ENCODE data around the gene GNB2. TPM values are rescaled to one million over a fixed set of nuclear protein-coding genes. Genes with fewer than 3 reads are reported as not detected.

GNB2 gene
- total and polyA plus RNA-seq, 2 of the 8 experiments (the other 6 are each of a cell fraction or from before 2014, with no cell fraction given): 157 to 260 TPM

DNA sequence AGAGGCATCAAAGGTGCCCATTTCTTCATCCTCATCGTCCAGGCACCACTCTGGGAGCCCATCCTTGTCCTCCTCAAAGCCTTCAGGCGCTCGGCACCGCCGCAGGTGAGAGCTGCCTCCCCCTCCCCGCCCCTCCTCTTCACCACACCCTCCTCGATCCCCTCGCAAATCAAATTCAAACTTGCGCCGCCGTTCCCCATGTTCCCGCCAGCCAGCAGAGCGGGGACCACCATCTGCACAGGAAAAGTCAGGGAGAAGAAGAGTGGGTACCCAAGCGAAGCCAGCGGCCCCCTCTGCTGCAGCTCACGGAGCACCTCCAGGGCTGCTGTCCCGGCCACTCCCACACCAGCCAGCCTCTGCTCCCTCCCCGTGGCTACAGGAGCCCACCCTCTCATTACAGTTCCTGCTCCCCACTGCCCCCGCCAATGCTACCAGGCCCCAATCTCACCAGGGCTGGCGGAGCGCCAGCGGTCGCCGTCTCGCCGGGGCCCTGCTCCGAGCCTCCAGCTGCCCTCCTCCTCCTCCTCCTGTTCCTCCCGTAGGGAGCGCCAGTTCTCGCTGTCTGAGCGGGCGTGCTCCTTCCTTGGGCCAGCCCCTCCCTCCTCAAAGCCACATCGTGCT, 12.8 kb downstream of the GNB2 start:
- Histone ChIP-seq H3K23ac (ENCODE audit: insufficient read length) (no peak overlapping the region), H2AK5ac (ENCODE audit: low read depth, low read length) (no peak overlapping the region), H3K27me3 (replicated peaks in 1 of 4; ENCODE audit: control insufficient read depth in 3 of 4, extremely low read depth in 1 of 4, insufficient read depth in 3 of 4, low read length in 3 of 4) (no peaks in the 10 kb centered on the region), H3K18ac (ENCODE audit: extremely low read depth, low read length) (no peak overlapping the region), H3K9ac (replicated peaks in 1 of 4; ENCODE audit: extremely low read depth in 1 of 4, low read depth in 3 of 4, low read length in 3 of 4) (no peak overlapping the region), H3K4me3 (ENCODE audit: extremely low read depth in 1 of 4, insufficient read depth in 2 of 4, low read depth in 3 of 4, low read length in 4 of 4) (no peak overlapping the region), H3K27ac (ENCODE audit: low read depth, low read length) (no peak overlapping the region), H3K79me2 (ENCODE audit: control insufficient read depth in 1 of 2, insufficient read depth in 2 of 2, low read length in 2 of 2) (peaks cover 11 to 41% of the 10 kb centered on the region in 2 experiments), H2BK15ac (ENCODE audit: low read length) (no peak overlapping the region), H3K14ac (ENCODE audit: insufficient read length) (no peak overlapping the region), H3K4me1 (replicated peaks in 1 of 4; ENCODE audit: control insufficient read depth in 3 of 4, insufficient read depth in 4 of 4, low read length in 3 of 4) (peaks cover 0 to 6% (median 2%) of the 10 kb centered on the region in 4 experiments; a peak in 6 of 7 replicates), H2BK12ac (ENCODE audit: low read depth, low read length) (no peak overlapping the region), H2AFZ (ENCODE audit: low read length) (no peak overlapping the region), H4K91ac (replicated peaks; ENCODE audit: insufficient read length, low read length) (no peak overlapping the region), H3K56ac (replicated peaks; ENCODE audit: insufficient read length, low read depth, low read length) (no peak overlapping the region), H3K4ac (replicated peaks; ENCODE audit: insufficient read length, low read depth, low read length) (no peak overlapping the region), H3K4me2 (ENCODE audit: insufficient read depth in 1 of 2, low read depth in 2 of 2, low read length in 2 of 2) (no peak overlapping the region), H3K9me3 (ENCODE audit: insufficient read depth in 2 of 2, low read depth in 1 of 2, low read length in 1 of 2) (no peaks in the 10 kb centered on the region), H3K23me2 (ENCODE audit: low read depth, low read length) (no peaks in the 10 kb centered on the region; the same call in 1 of the 2 replicates), H2BK5ac (ENCODE audit: low read depth, low read length) (no peak overlapping the region; the same call in 1 of the 2 replicates), H2BK20ac (ENCODE audit: low read length) (no peak overlapping the region), H3K36me3 (ENCODE audit: control insufficient read depth in 2 of 4, insufficient read depth in 4 of 4, low read length in 3 of 4) (peaks cover 45 to 81% (median 69%) of the 10 kb centered on the region in 4 experiments), H3K79me1 (ENCODE audit: low read depth, low read length) (peaks cover 12% of the 10 kb centered on the region), H2BK120ac (replicated peaks; ENCODE audit: low read depth, low read length) (no peak overlapping the region), H4K20me1 (replicated peaks in 1 of 2; ENCODE audit: control insufficient read depth in 1 of 2, insufficient read depth in 2 of 2, low read length in 2 of 2) (peaks cover 25 to 55% of the 10 kb centered on the region in 2 experiments), H4K5ac (ENCODE audit: insufficient read length, low read depth, low read length) (no peak overlapping the region), H4K8ac (ENCODE audit: extremely low read depth, insufficient read depth, low read length) (peak overlapping the region; percentile 90; the same call in 1 of the 2 replicates)
- no peak for DNase-seq (ENCODE audit: low read depth in 1 of 2, low spot score in 2 of 2)
- CTCF ChIA-PET (ENCODE audit: partially characterized antibody): interaction anchor here (0.6 to 20.7 kb wide), 4 partner anchors 9 to 122 kb away, joined by 3 to 254 read pairs (median 6); partner anchors contain the start of gene POP7
- no peak for FAIRE-seq
- WGBS, 2 experiments (ENCODE audit: extremely low coverage in 1 of 2, insufficient coverage in 1 of 2, insufficient read length in 1 of 2, insufficient replicate concordance in 2 of 2, low coverage in 1 of 2, low lambda C conversion rate in 2 of 2, missing lambda C conversion rate in 1 of 2): 93% methylated on average over 20 of the region's 33 CpGs; no CpG with 5 or more reads in 1 of the 2 experiments
- POLR2A ChIA-PET (ENCODE audit: partially characterized antibody): interaction anchor here (1.4 to 14.3 kb wide), 3 partner anchors 7 to 100 kb away, joined by 4 to 257 read pairs (median 5); partner anchors contain the start of genes FBXO24 and LRCH4
- TF ChIP-seq GTF2F1 (IDR thresholded peaks at IDR 0.05; ENCODE audit: borderline replicate concordance, low read depth, low read length): no peak
- TF ChIP-seq HDAC2 (IDR thresholded peaks at IDR 0.05; ENCODE audit: borderline replicate concordance in 1 of 2, low read depth in 2 of 2, low read length in 2 of 2): no peak
- TF ChIP-seq KDM4A (IDR thresholded peaks at IDR 0.05; ENCODE audit: low read depth, low read length, severe bottlenecking): no peak
- TF ChIP-seq MAFK (IDR thresholded peaks at IDR 0.05; ENCODE audit: low read depth, low read length): no peak
- TF ChIP-seq CBX8 (IDR thresholded peaks at IDR 0.05; ENCODE audit: borderline replicate concordance, low read depth, low read length): no peak
- TF ChIP-seq BRCA1 (IDR thresholded peaks at IDR 0.05; ENCODE audit: low read depth, low read length): no peak
- TF ChIP-seq RAD21 (IDR thresholded peaks at IDR 0.05 in 1 of 2, conservative IDR thresholded peaks at IDR 0.05 in 1 of 2; ENCODE audit: low read depth in 2 of 2, low read length in 2 of 2): no peak
- no peak for TF ChIP-seq KDM5A (IDR thresholded peaks at IDR 0.05; ENCODE audit: low read length)
- TF ChIP-seq RNF2 (IDR thresholded peaks at IDR 0.05; ENCODE audit: borderline replicate concordance, low read depth, low read length, missing control alignments, poor library complexity, severe bottlenecking): no peak
- no peak for TF ChIP-seq EZH2 (IDR thresholded peaks at IDR 0.05; ENCODE audit: low read depth, low read length, severe bottlenecking)
- TF ChIP-seq ZNF274 (IDR thresholded peaks at IDR 0.05; ENCODE audit: borderline replicate concordance, extremely low read depth, low read length): no peak
